Neural cell (in vitro differentiated cells): Measurements from ENCODE around the gene SLC9A3. TPM values are rescaled to one million over a fixed set of nuclear protein-coding genes. Genes with fewer than 3 reads are reported as not detected.

Experiments used
- H2AFZ ChIP-seq: fragments of 200-600, 300-800 bp; sonication (generic), shearing (Covaris generic); 2 replicates; pipeline ENCODE4 v1.6.0; 2014; ENCODE audit warnings: low read depth, mild to moderate bottlenecking, antibody characterized with exemption, low read length, moderate library complexity
- H3F3A ChIP-seq: fragments of 200-600 bp; shearing (Covaris generic); 2 replicates; pipeline ENCODE4 v1.6.1; 2016; ENCODE audit warnings: mild to moderate bottlenecking, moderate library complexity, mixed read lengths, antibody characterized with exemption, low read length; ENCODE audit not compliant: insufficient read depth, poor library complexity, severe bottlenecking
- H3K27ac ChIP-seq: fragments of 200-600, 300-800 bp; sonication (generic), shearing (Covaris generic); 2 replicates; pipeline ENCODE4 v1.5.1; 2014; ENCODE audit warnings: mild to moderate bottlenecking, low read length, moderate library complexity
- H3K27me3 ChIP-seq: fragments of 300-800, 200-600 bp; sonication (generic), shearing (Covaris generic); 2 replicates; pipeline ENCODE4 v1.6.0; 2014; ENCODE audit warnings: mild to moderate bottlenecking, low read depth, low read length, moderate library complexity; ENCODE audit not compliant: insufficient read depth
- H3K36me3 ChIP-seq: fragments of 300-800, 200-600 bp; sonication (generic), shearing (Covaris generic); 2 replicates; pipeline ENCODE4 v1.5.1; 2014; ENCODE audit warnings: mild to moderate bottlenecking, antibody characterized with exemption, low read length, moderate library complexity; ENCODE audit not compliant: insufficient read depth
- H3K4me2 ChIP-seq: fragments of 300-800, 200-600 bp; sonication (generic), shearing (Covaris generic); 2 replicates; pipeline ENCODE4 v1.6.0; 2014; ENCODE audit warnings: mild to moderate bottlenecking, low read length
- H3K4me3 ChIP-seq: fragments of 300-800, 200-600 bp; sonication (generic), shearing (Covaris generic); 2 replicates; pipeline ENCODE4 v1.5.1; 2014; ENCODE audit warnings: mild to moderate bottlenecking, low read length, moderate library complexity
- H3K79me2 ChIP-seq: fragments of 200-600 bp; shearing (Covaris generic); replicated peaks from 2 replicates; pipeline ENCODE4 v1.6.0; 2014; ENCODE audit warnings: mild to moderate bottlenecking, low read length, moderate library complexity; ENCODE audit not compliant: insufficient read depth
- H3K9ac ChIP-seq: fragments of 300-800, 200-600 bp; sonication (generic), shearing (Covaris generic); 2 replicates; pipeline ENCODE4 v1.6.1; 2016; ENCODE audit warnings: mild to moderate bottlenecking, low read length, mixed read lengths
- H3K9me2 ChIP-seq: fragments of 200-600 bp; shearing (Covaris generic); 2 replicates; pipeline ENCODE4 v1.6.1; 2016; ENCODE audit warnings: mild to moderate bottlenecking, low read length, mixed read lengths; ENCODE audit not compliant: insufficient read depth
- H3K9me3 ChIP-seq: fragments of 200-600, 300-800 bp; sonication (generic), shearing (Covaris generic); 2 replicates; pipeline ENCODE4 v1.6.1; 2016; ENCODE audit warnings: mild to moderate bottlenecking, mixed run types, low read length, moderate library complexity, mixed read lengths
- H4K20me1 ChIP-seq: fragments of 200-600 bp; shearing (Covaris generic); 2 replicates; pipeline ENCODE4 v1.6.1; 2016; ENCODE audit warnings: mild to moderate bottlenecking, mixed run types; ENCODE audit not compliant: insufficient read depth
- EP300 ChIP-seq: fragments of 450-650 bp; conservative IDR thresholded peaks from 2 replicates; pipeline ENCODE4 v1.6.1; 2014; ENCODE audit warnings: antibody characterized with exemption, mild to moderate bottlenecking, moderate library complexity; ENCODE audit not compliant: poor library complexity, severe bottlenecking
- EZH2 ChIP-seq: fragments of 200-600, 300-800 bp; shearing (Covaris generic), sonication (generic); IDR thresholded peaks from 2 replicates; pipeline ENCODE4 v1.6.1; 2014; ENCODE audit warnings: antibody characterized with exemption, low read length, borderline replicate concordance, mild to moderate bottlenecking; ENCODE audit not compliant: insufficient read depth, poor library complexity, severe bottlenecking
- MXI1 ChIP-seq: fragments of 450-650 bp; conservative IDR thresholded peaks from 2 replicates; pipeline ENCODE4 v1.6.1; 2014; ENCODE audit warnings: antibody characterized with exemption, mild to moderate bottlenecking; ENCODE audit not compliant: poor library complexity, severe bottlenecking
- POLR2AphosphoS5 ChIP-seq: IDR thresholded peaks from 2 replicates; pipeline ENCODE4 v1.6.1; 2012
- RAD21 ChIP-seq: fragments of 450-650 bp; conservative IDR thresholded peaks from 2 replicates; pipeline ENCODE4 v1.6.1; 2014; ENCODE audit warnings: antibody characterized with exemption, mild to moderate bottlenecking, moderate library complexity
- SMC3 ChIP-seq: fragments of 450-650 bp; conservative IDR thresholded peaks from 2 replicates; pipeline ENCODE4 v1.6.1; 2014; ENCODE audit warnings: antibody characterized with exemption, mild to moderate bottlenecking, moderate library complexity; ENCODE audit not compliant: poor library complexity
- TAF1 ChIP-seq: IDR thresholded peaks from 2 replicates; pipeline ENCODE4 v1.6.1; 2012; ENCODE audit warnings: low read depth
- polyA plus RNA-seq: library from polyadenylated mRNA; depleted of rRNA; stranded (reverse); fragments of >200 nt; gene quantifications from 2 replicates; pipeline ENCODE4 v1.2.3, GENCODE V29; 2014
- TF ChIP-seq, protein P1 (sequence below): IDR thresholded peaks from 2 replicates; pipeline ENCODE4 v1.6.1; 2012; ENCODE audit warnings: borderline replicate concordance
- TF ChIP-seq, protein P2 (sequence below): fragments of 450-650 bp; IDR thresholded peaks from 2 replicates; pipeline ENCODE4 v1.5.1; 2014; ENCODE audit warnings: antibody characterized with exemption, mild to moderate bottlenecking, moderate library complexity; ENCODE audit not compliant: poor library complexity, severe bottlenecking

The SLC9A3 gene
- polyA plus RNA-seq, 1 donor from 2014 or later = 4.0 TPM

DNA sequence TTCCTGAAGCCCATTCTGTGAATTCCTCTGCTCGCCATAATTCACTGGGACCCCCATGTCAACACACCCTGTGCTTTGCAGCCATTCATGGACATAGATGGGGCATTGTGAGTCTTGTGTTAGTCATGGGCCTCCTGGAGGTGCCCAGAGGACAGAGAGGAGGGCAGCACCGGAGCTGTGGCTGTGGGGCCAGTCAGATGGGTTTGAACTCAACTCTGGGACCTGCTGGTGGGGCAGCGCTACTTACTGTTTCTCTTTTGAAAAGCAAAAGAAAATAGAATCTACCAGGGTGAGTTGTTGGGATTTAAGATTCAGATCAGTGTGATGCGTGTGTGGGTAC, 92.6 kb downstream of the SLC9A3 start:
- TF ChIP-seq TAF1 = no peak
- TF ChIP-seq RAD21 = no peak
- TF ChIP-seq, protein P1, sequence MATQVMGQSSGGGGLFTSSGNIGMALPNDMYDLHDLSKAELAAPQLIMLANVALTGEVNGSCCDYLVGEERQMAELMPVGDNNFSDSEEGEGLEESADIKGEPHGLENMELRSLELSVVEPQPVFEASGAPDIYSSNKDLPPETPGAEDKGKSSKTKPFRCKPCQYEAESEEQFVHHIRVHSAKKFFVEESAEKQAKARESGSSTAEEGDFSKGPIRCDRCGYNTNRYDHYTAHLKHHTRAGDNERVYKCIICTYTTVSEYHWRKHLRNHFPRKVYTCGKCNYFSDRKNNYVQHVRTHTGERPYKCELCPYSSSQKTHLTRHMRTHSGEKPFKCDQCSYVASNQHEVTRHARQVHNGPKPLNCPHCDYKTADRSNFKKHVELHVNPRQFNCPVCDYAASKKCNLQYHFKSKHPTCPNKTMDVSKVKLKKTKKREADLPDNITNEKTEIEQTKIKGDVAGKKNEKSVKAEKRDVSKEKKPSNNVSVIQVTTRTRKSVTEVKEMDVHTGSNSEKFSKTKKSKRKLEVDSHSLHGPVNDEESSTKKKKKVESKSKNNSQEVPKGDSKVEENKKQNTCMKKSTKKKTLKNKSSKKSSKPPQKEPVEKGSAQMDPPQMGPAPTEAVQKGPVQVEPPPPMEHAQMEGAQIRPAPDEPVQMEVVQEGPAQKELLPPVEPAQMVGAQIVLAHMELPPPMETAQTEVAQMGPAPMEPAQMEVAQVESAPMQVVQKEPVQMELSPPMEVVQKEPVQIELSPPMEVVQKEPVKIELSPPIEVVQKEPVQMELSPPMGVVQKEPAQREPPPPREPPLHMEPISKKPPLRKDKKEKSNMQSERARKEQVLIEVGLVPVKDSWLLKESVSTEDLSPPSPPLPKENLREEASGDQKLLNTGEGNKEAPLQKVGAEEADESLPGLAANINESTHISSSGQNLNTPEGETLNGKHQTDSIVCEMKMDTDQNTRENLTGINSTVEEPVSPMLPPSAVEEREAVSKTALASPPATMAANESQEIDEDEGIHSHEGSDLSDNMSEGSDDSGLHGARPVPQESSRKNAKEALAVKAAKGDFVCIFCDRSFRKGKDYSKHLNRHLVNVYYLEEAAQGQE = no peak
- TF ChIP-seq POLR2AphosphoS5 = no peak
- TF ChIP-seq EP300 = no peak
- TF ChIP-seq MXI1 = no peak
- TF ChIP-seq, protein P2, sequence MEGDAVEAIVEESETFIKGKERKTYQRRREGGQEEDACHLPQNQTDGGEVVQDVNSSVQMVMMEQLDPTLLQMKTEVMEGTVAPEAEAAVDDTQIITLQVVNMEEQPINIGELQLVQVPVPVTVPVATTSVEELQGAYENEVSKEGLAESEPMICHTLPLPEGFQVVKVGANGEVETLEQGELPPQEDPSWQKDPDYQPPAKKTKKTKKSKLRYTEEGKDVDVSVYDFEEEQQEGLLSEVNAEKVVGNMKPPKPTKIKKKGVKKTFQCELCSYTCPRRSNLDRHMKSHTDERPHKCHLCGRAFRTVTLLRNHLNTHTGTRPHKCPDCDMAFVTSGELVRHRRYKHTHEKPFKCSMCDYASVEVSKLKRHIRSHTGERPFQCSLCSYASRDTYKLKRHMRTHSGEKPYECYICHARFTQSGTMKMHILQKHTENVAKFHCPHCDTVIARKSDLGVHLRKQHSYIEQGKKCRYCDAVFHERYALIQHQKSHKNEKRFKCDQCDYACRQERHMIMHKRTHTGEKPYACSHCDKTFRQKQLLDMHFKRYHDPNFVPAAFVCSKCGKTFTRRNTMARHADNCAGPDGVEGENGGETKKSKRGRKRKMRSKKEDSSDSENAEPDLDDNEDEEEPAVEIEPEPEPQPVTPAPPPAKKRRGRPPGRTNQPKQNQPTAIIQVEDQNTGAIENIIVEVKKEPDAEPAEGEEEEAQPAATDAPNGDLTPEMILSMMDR = no peak
- TF ChIP-seq SMC3 = no peak
- TF ChIP-seq EZH2 = no peak
- no peak overlapping the region for H3K9ac ChIP-seq
- no peaks in the 10 kb centered on the region for H3K27me3 ChIP-seq
- H3K4me3 ChIP-seq = no peak overlapping the region
- no peak overlapping the region for H2AFZ ChIP-seq
- H3K27ac ChIP-seq = no peak overlapping the region
- no peaks in the 10 kb centered on the region for H3K36me3 ChIP-seq
- H4K20me1 ChIP-seq = no peaks in the 10 kb centered on the region
- H3K79me2 ChIP-seq = no peaks in the 10 kb centered on the region
- H3K4me2 ChIP-seq = no peak overlapping the region
- no peaks in the 10 kb centered on the region for H3K9me2 ChIP-seq
- no peaks in the 10 kb centered on the region for H3K9me3 ChIP-seq
- H3F3A ChIP-seq = no peaks in the 10 kb centered on the region

DNA sequence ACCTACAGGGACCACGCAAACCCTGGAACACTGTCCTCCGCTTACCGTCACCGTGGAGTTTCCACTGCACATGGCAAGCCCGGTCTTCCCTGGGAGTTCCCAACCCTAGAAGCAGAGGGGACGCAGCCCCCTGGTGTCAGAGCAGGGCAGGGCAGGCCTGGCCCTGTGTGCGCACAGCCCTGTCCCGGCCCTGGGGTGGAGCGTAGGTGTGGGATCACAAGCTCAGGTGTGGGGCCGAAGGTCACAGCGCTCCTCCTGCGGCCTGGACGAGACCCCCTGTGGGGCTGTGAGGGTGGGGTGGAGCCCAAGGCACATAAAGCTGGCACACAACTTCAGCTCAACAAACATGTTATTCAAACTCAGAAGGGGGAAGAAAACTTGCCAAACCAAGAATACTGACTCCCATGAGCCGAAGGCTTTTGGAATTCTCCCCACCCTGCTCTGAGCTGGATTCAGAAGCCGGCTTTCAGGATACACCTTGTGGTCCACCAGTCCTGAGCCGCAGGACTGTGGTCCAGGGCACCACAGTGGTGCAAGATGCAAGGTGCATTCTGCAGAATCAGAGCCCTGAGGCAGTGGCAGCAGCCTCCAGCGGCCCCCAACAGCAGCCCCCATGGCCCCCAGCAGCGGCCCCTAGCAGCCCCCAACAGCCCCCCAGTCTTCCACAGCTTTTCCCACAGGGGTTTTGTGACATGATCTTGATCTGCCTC, 93.1 kb downstream of the SLC9A3 start:
- no peaks in the 10 kb centered on the region for H4K20me1 ChIP-seq
- TF ChIP-seq EP300 (no peak), MXI1 (no peak), EZH2 (no peak), RAD21 (peak; percentile 60), TAF1 (no peak), POLR2AphosphoS5 (no peak), SMC3 (peak; percentile 65)
- TF ChIP-seq, protein P1 = no peak
- TF ChIP-seq, protein P2 = peak; percentile 60
- no peak overlapping the region for H3K27ac ChIP-seq
- no peaks in the 10 kb centered on the region for H3K9me2 ChIP-seq
- no peaks in the 10 kb centered on the region for H3F3A ChIP-seq
- H3K4me3 ChIP-seq = no peak overlapping the region
- no peak overlapping the region for H3K9ac ChIP-seq
- H2AFZ ChIP-seq = no peak overlapping the region
- no peaks in the 10 kb centered on the region for H3K36me3 ChIP-seq
- no peak overlapping the region for H3K4me2 ChIP-seq
- H3K27me3 ChIP-seq = no peaks in the 10 kb centered on the region
- H3K79me2 ChIP-seq = no peaks in the 10 kb centered on the region
- no peaks in the 10 kb centered on the region for H3K9me3 ChIP-seq
